Fibroblast of villous mesenchyme (primary cell): Measurements from ENCODE around the gene MFSD12. TPM values are rescaled to one million over a fixed set of nuclear protein-coding genes. Genes with fewer than 3 reads are reported as not detected.

Experiments
- DNase-seq: peaks from one replicate; pipeline ENCODE4 v3.0.0-alpha.2; 2010; ENCODE audit warnings: low read depth
- H3K4me3 ChIP-seq: 2 replicates; pipeline ENCODE4 v1.5.1; 2011; ENCODE audit warnings: low read depth, mild to moderate bottlenecking, low read length
- CTCF ChIP-seq: IDR thresholded peaks from 2 replicates; pipeline ENCODE4 v1.5.1; 2012; ENCODE audit warnings: low read depth, mild to moderate bottlenecking, low read length; ENCODE audit not compliant: insufficient read depth
- total RNA-seq: library from RNA; depleted of rRNA; stranded (reverse); fragments of >200 nt; gene quantifications from 2 replicates; pipeline ENCODE4 v1.2.3, GENCODE V29; 2012

The MFSD12 gene
- total RNA-seq, 1 donor: 137 TPM

GRCh38 chr19:3536429-3537100, 20.8 kb downstream of the MFSD12 start:
- H3K4me3 ChIP-seq: no peak overlapping the region
- no peak for DNase-seq
- TF ChIP-seq CTCF: no peak

- no peak for TF ChIP-seq CTCF
- DNase-seq: no peak
- H3K4me3 ChIP-seq: no peak overlapping the region
Observed at GRCh38 chr19:3535981-3536380, 21.4 kb downstream of the MFSD12 start.

GRCh38 chr19:3535563-3535965, 21.8 kb downstream of the MFSD12 start:
- DNase-seq: no peak
- no peak overlapping the region for H3K4me3 ChIP-seq
- no peak for TF ChIP-seq CTCF

- TF ChIP-seq CTCF: no peak
Observed at GRCh38 chr19:3535235-3535535, 22.2 kb downstream of the MFSD12 start.

GRCh38 chr19:3534375-3535234, 22.8 kb downstream of the MFSD12 start:
- no peak overlapping the region for H3K4me3 ChIP-seq
- DNase-seq: no peak

More at GRCh38 chr19:3535235-3535535, 22.2 kb downstream of the MFSD12 start:
- no peak overlapping the region for H3K4me3 ChIP-seq
- no peak for DNase-seq

GRCh38 chr19:3533563-3534216, 23.7 kb downstream of the MFSD12 start:
- DNase-seq: no peak
- TF ChIP-seq CTCF: no peak
- no peak overlapping the region for H3K4me3 ChIP-seq

More at GRCh38 chr19:3534375-3535234, 22.8 kb downstream of the MFSD12 start:
- no peak for TF ChIP-seq CTCF
